Testis (tissue), 2 donors: Measurements from ENCODE around the gene TINAG.

Experiments
- POLR2A ChIP-seq: fragments of 450-650 bp; IDR thresholded peaks from one replicate; pipeline ENCODE4 v1.6.1; 2017; ENCODE audit warnings: antibody characterized with exemption, mild to moderate bottlenecking, moderate library complexity
- TF ChIP-seq, protein P1 (sequence below), 3 experiments: fragments of 450-650 bp in 2 of 3; fragments of 200-600 bp in 1 of 3; sonication (generic) in 1 of 3; IDR thresholded peaks; one replicate each; pipeline ENCODE4 v1.5.1; 2016 to 2019; ENCODE audit warnings: antibody characterized with exemption in 3 of 3, mild to moderate bottlenecking in 2 of 3, moderate library complexity in 1 of 3

DNA sequence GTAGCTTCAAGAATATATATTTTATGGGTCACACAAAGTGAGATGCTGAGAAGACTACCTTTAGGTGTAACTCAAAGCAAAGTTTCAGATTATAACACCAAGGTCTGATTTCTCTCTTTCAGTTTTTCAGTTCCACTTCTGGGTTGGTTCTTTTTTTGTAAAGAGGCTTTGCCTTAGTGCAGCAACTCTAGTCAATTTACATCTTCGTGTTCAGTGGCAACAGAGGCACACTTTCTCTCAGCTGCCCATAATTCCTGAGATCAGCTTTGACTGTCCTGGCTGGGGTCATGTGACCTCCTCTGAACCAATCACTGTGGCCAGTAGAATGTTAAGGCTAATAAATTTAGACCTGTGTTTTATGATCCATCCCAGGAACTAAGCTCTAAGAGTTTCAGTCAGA lies 120.2 kb downstream of the TINAG start:
- TF ChIP-seq, protein P1, sequence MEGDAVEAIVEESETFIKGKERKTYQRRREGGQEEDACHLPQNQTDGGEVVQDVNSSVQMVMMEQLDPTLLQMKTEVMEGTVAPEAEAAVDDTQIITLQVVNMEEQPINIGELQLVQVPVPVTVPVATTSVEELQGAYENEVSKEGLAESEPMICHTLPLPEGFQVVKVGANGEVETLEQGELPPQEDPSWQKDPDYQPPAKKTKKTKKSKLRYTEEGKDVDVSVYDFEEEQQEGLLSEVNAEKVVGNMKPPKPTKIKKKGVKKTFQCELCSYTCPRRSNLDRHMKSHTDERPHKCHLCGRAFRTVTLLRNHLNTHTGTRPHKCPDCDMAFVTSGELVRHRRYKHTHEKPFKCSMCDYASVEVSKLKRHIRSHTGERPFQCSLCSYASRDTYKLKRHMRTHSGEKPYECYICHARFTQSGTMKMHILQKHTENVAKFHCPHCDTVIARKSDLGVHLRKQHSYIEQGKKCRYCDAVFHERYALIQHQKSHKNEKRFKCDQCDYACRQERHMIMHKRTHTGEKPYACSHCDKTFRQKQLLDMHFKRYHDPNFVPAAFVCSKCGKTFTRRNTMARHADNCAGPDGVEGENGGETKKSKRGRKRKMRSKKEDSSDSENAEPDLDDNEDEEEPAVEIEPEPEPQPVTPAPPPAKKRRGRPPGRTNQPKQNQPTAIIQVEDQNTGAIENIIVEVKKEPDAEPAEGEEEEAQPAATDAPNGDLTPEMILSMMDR (IDR thresholded peaks at IDR 0.05), result no peak
- no peak for TF ChIP-seq POLR2A
